ENCODE measurements around the gene AP2A1.

DNA sequence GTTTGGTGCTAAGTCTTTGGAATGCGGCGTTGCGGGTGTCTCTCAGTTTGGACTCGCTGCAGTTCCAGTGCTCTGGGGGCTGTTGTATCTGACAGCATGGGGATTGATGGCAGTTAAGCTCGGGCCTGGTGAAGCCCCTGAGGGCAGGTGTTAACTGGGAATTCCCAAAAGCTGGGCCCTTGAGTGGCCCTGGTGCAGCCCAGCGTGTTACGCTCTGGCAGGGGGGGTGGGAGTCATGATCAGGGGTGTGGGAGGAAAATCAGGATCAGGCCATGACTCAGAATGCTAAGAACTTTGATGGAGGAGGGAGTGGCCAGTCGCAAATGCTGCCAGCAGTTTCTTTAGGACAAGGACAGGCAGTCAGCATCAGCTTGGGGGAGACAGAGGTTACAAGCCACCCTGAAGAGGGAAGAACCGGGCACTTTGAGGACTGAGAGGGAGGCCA, 19.6 kb downstream of the AP2A1 start:
- TF ChIP-seq, protein P1, sequence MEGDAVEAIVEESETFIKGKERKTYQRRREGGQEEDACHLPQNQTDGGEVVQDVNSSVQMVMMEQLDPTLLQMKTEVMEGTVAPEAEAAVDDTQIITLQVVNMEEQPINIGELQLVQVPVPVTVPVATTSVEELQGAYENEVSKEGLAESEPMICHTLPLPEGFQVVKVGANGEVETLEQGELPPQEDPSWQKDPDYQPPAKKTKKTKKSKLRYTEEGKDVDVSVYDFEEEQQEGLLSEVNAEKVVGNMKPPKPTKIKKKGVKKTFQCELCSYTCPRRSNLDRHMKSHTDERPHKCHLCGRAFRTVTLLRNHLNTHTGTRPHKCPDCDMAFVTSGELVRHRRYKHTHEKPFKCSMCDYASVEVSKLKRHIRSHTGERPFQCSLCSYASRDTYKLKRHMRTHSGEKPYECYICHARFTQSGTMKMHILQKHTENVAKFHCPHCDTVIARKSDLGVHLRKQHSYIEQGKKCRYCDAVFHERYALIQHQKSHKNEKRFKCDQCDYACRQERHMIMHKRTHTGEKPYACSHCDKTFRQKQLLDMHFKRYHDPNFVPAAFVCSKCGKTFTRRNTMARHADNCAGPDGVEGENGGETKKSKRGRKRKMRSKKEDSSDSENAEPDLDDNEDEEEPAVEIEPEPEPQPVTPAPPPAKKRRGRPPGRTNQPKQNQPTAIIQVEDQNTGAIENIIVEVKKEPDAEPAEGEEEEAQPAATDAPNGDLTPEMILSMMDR (IDR thresholded peaks at IDR 0.05) = no peak
- no peak for TF ChIP-seq POLR2A (IDR thresholded peaks at IDR 0.05)
